ENCODE data around the gene SLC9B2. TPM values are rescaled to one million over a fixed set of nuclear protein-coding genes. Genes with fewer than 3 reads are reported as not detected.

The SLC9B2 gene
- total and polyA plus RNA-seq, 4 donors, result 3.1 to 8.6 (median 6.0) TPM

DNA sequence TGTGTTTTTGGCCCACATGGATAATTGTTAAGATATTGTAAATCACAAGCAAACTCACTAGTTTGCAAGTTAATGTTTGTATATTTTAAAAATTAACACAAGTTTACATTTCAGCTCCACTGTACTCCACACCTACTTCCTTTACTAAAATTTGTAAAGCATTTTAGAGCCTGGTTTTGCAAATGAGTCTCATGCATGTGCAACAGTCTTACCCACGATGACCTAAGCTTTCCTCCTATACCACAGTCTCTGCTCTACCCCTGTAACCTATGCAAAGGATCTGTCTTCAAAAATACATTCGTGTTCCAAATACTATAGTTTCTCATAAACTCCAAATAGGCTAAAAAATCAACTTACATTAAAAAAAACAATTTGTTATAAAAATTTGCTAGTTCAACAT, 12.9 kb upstream of the SLC9B2 start:
- Histone ChIP-seq H3K27ac (ENCODE audit: low read depth in 1 of 2, low read length in 1 of 2) (no peak overlapping the region), H3K9ac (ENCODE audit: insufficient read depth in 1 of 2, low read length in 2 of 2) (no peak overlapping the region), H3K27me3 (ENCODE audit: control insufficient read depth in 3 of 3, insufficient read depth in 3 of 3, low read length in 2 of 3) (no peaks in the 10 kb centered on the region), H3K9me3 (ENCODE audit: control insufficient read depth in 4 of 4, insufficient read depth in 3 of 4, low read length in 3 of 4) (no peaks in the 10 kb centered on the region), H3K4me1 (ENCODE audit: control insufficient read depth in 5 of 5, insufficient read depth in 5 of 5, low read length in 5 of 5) (no peaks in the 10 kb centered on the region), H3K36me3 (ENCODE audit: control insufficient read depth in 4 of 4, insufficient read depth in 4 of 4, low read length in 4 of 4) (peaks cover 20 to 68% (median 30%) of the 10 kb centered on the region in 4 donors), H3K4me3 (no peak overlapping the region)
- WGBS, 2 donors, result 72 to 77% methylated on average over 2 of the region's 2 CpGs
- ATAC-seq (ENCODE audit: insufficient read depth, low FRiP score) (no peak), DNase-seq (no peak)
- no peak for TF ChIP-seq CTCF (IDR thresholded peaks at IDR 0.05; ENCODE audit: control extremely low read depth, extremely low read depth)

- no peak for TF ChIP-seq CTCF (IDR thresholded peaks at IDR 0.05; ENCODE audit: control extremely low read depth, extremely low read depth)
These were observed 10.0 kb upstream of the SLC9B2 start for GRCh38 chr4:103086551-103086950.

DNA sequence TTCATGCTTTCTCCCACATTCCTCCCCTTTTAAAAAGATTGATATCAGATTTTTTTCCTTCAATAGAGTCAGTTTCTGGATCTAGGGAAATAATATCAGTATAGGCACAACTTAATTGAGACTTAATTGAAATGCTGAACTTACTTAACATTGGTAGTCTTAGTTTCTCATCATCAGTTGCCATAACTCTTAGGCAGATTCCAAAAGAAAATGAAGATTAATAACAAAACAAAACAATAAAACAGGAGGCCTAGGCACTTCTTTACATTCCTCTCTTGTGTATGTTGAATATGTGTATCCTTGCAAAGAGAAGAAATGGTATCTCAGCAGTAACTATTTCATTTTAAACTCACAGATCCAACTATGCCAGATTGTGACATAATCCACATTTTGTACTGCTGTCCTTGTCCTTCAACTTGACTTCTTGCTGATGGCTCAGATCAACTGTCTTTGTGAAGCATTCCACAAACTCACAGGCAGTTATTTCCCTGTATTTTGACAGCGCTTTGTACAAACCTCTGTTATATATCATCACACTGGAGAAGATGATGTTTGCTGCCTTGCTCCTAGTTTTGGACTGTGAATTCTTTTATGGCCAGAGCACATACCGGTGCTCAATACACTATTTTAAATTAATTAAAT, 9.1 kb upstream of the SLC9B2 start:
- H3K27me3 ChIP-seq (ENCODE audit: control insufficient read depth in 3 of 3, insufficient read depth in 3 of 3, low read length in 2 of 3), result no peaks in the 10 kb centered on the region

More at GRCh38 chr4:103086551-103086950, 10.0 kb upstream of the SLC9B2 start:
- Histone ChIP-seq H3K9ac (ENCODE audit: insufficient read depth in 1 of 2, low read length in 2 of 2) (no peak overlapping the region), H3K36me3 (ENCODE audit: control insufficient read depth in 4 of 4, insufficient read depth in 4 of 4, low read length in 4 of 4) (peaks cover 20 to 61% (median 33%) of the 10 kb centered on the region in 4 donors), H3K4me3 (no peak overlapping the region), H3K4me1 (ENCODE audit: control insufficient read depth in 5 of 5, insufficient read depth in 5 of 5, low read length in 5 of 5) (no peaks in the 10 kb centered on the region), H3K27me3 (ENCODE audit: control insufficient read depth in 3 of 3, insufficient read depth in 3 of 3, low read length in 2 of 3) (no peaks in the 10 kb centered on the region), H3K27ac (ENCODE audit: low read depth in 1 of 2, low read length in 1 of 2) (no peak overlapping the region), H3K9me3 (ENCODE audit: control insufficient read depth in 4 of 4, insufficient read depth in 3 of 4, low read length in 3 of 4) (no peaks in the 10 kb centered on the region)
- 81 to 84% methylated on average over 1 of the region's 1 CpG for WGBS, 2 donors
- DNase-seq (no peak), ATAC-seq (ENCODE audit: insufficient read depth, low FRiP score) (no peak)

More for the DNA sequence above, 9.1 kb upstream of the SLC9B2 start:
- peaks cover 16 to 57% (median 32%) of the 10 kb centered on the region in 4 donors for H3K36me3 ChIP-seq (ENCODE audit: control insufficient read depth in 4 of 4, insufficient read depth in 4 of 4, low read length in 4 of 4)
- 98 to 99% methylated on average over 2 of the region's 2 CpGs for WGBS, 2 donors
- no peaks in the 10 kb centered on the region for H3K4me1 ChIP-seq (ENCODE audit: control insufficient read depth in 5 of 5, insufficient read depth in 5 of 5, low read length in 5 of 5)
- H3K9me3 ChIP-seq (ENCODE audit: control insufficient read depth in 4 of 4, insufficient read depth in 3 of 4, low read length in 3 of 4), result no peaks in the 10 kb centered on the region
- DNase-seq, result no peak
- ATAC-seq (ENCODE audit: insufficient read depth, low FRiP score), result no peak
- H3K27ac ChIP-seq (ENCODE audit: low read depth in 1 of 2, low read length in 1 of 2), result no peak overlapping the region
- TF ChIP-seq CTCF (IDR thresholded peaks at IDR 0.05; ENCODE audit: control extremely low read depth, extremely low read depth), result no peak
- H3K4me3 ChIP-seq, result no peak overlapping the region
- H3K9ac ChIP-seq (ENCODE audit: insufficient read depth in 1 of 2, low read length in 2 of 2), result no peak overlapping the region
